ENCODE results near the gene COMP. TPM values are rescaled to one million over a fixed set of nuclear protein-coding genes. Genes with fewer than 3 reads are reported as not detected.

The COMP gene
- total and polyA plus RNA-seq, 10 of the 15 experiments (the other 5 are each of a cell fraction or from before 2014, with no cell fraction given), result 0.17 TPM; not detected in 9

- ATAC-seq (no peak), DNase-seq (ENCODE audit: low read depth, low spot score) (no peak), FAIRE-seq (no peak)
- Histone ChIP-seq H3K4me3 (no peak overlapping the region), H3K36me3 (ENCODE audit: control insufficient read depth in 2 of 2, insufficient read depth in 2 of 2, low read length in 1 of 2) (no peaks in the 10 kb centered on the region), H3K27me3 (replicated peaks in 1 of 2; ENCODE audit: control insufficient read depth in 2 of 2, insufficient read depth in 2 of 2, low read length in 1 of 2) (no peaks in the 10 kb centered on the region), H3K4me2 (ENCODE audit: control insufficient read depth, insufficient read depth) (no peak overlapping the region), H3K9ac (ENCODE audit: control insufficient read depth, insufficient read depth, low read length) (no peak overlapping the region), H3K79me2 (ENCODE audit: control insufficient read depth, insufficient read depth, low read length) (no peaks in the 10 kb centered on the region), H3K4me1 (ENCODE audit: control insufficient read depth, insufficient read depth, low read length) (no peaks in the 10 kb centered on the region), H3K9me3 (replicated peaks; ENCODE audit: control insufficient read depth, insufficient read depth, low read length) (no peaks in the 10 kb centered on the region), H4K20me1 (ENCODE audit: control insufficient read depth, insufficient read depth) (no peaks in the 10 kb centered on the region), H3K27ac (ENCODE audit: control insufficient read depth, insufficient read depth) (no peak overlapping the region), H2AFZ (ENCODE audit: control insufficient read depth, low read depth, low read length) (no peak overlapping the region)
- intact Hi-C loops (cut with micrococcal nuclease; ENCODE audit: unreplicated experiment), result no loop called here
- ChIA-PET POLR2A (no interaction called here), CTCF (interaction anchor here (1.5 kb wide), 1 partner anchor 39 kb away, joined by 3 read pairs; no protein-coding TSS in a partner anchor), RAD21 (ENCODE audit: unreplicated experiment) (no interaction called here), SMC1A (ENCODE audit: uncharacterized antibody, unreplicated experiment) (no interaction called here)
- no TSS peak for BruUV-seq (replicated peaks)
- in situ Hi-C loops (cut with MboI), result no loop called here
- WGBS (ENCODE audit: insufficient coverage, insufficient replicate concordance, low lambda C conversion rate, missing lambda C conversion rate), result 76% methylated on average over 5 of the region's 5 CpGs
- TF ChIP-seq GABPA (IDR thresholded peaks at IDR 0.05; ENCODE audit: low read depth) (no peak), MYC (IDR thresholded peaks at IDR 0.05; ENCODE audit: insufficient read depth, insufficient read length, insufficient replicate concordance, low read length, severe bottlenecking) (no peak), SPI1 (IDR thresholded peaks at IDR 0.05; ENCODE audit: borderline replicate concordance, insufficient read depth, low read depth, low read length) (no peak), STAT3 (IDR thresholded peaks at IDR 0.05; ENCODE audit: low read depth, low read length) (no peak), ESRRA (IDR thresholded peaks at IDR 0.05; ENCODE audit: low read length) (no peak), SUPT20H (IDR thresholded peaks at IDR 0.05; ENCODE audit: borderline replicate concordance, control insufficient read depth, low read depth, low read length) (no peak), CBX3 (IDR thresholded peaks at IDR 0.05; ENCODE audit: borderline replicate concordance, low read depth) (no peak), RB1 (IDR thresholded peaks at IDR 0.05; ENCODE audit: borderline replicate concordance) (no peak), HDGF (IDR thresholded peaks at IDR 0.05) (no peak), CHD2 (IDR thresholded peaks at IDR 0.05; ENCODE audit: borderline replicate concordance, low read depth, low read length) (no peak), CEBPB (IDR thresholded peaks at IDR 0.05; ENCODE audit: borderline replicate concordance in 1 of 2, low read depth in 2 of 2, low read length in 2 of 2) (no peak), TCF12 (IDR thresholded peaks at IDR 0.05; ENCODE audit: low read depth, low read length) (no peak), ZNF274 (IDR thresholded peaks at IDR 0.05; ENCODE audit: insufficient read depth, insufficient read length) (no peak), CREB1 (IDR thresholded peaks at IDR 0.05; ENCODE audit: low read depth) (no peak), RCOR1 (conservative IDR thresholded peaks at IDR 0.05; ENCODE audit: low read depth, low read length) (no peak)
- TF ChIP-seq, protein P1, sequence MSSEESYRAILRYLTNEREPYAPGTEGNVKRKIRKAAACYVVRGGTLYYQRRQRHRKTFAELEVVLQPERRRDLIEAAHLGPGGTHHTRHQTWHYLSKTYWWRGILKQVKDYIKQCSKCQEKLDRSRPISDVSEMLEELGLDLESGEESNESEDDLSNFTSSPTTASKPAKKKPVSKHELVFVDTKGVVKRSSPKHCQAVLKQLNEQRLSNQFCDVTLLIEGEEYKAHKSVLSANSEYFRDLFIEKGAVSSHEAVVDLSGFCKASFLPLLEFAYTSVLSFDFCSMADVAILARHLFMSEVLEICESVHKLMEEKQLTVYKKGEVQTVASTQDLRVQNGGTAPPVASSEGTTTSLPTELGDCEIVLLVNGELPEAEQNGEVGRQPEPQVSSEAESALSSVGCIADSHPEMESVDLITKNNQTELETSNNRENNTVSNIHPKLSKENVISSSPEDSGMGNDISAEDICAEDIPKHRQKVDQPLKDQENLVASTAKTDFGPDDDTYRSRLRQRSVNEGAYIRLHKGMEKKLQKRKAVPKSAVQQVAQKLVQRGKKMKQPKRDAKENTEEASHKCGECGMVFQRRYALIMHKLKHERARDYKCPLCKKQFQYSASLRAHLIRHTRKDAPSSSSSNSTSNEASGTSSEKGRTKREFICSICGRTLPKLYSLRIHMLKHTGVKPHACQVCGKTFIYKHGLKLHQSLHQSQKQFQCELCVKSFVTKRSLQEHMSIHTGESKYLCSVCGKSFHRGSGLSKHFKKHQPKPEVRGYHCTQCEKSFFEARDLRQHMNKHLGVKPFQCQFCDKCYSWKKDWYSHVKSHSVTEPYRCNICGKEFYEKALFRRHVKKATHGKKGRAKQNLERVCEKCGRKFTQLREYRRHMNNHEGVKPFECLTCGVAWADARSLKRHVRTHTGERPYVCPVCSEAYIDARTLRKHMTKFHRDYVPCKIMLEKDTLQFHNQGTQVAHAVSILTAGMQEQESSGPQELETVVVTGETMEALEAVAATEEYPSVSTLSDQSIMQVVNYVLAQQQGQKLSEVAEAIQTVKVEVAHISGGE (CRISPR knock-in tag; IDR thresholded peaks at IDR 0.05), result no peak
- TF ChIP-seq, protein P2, sequence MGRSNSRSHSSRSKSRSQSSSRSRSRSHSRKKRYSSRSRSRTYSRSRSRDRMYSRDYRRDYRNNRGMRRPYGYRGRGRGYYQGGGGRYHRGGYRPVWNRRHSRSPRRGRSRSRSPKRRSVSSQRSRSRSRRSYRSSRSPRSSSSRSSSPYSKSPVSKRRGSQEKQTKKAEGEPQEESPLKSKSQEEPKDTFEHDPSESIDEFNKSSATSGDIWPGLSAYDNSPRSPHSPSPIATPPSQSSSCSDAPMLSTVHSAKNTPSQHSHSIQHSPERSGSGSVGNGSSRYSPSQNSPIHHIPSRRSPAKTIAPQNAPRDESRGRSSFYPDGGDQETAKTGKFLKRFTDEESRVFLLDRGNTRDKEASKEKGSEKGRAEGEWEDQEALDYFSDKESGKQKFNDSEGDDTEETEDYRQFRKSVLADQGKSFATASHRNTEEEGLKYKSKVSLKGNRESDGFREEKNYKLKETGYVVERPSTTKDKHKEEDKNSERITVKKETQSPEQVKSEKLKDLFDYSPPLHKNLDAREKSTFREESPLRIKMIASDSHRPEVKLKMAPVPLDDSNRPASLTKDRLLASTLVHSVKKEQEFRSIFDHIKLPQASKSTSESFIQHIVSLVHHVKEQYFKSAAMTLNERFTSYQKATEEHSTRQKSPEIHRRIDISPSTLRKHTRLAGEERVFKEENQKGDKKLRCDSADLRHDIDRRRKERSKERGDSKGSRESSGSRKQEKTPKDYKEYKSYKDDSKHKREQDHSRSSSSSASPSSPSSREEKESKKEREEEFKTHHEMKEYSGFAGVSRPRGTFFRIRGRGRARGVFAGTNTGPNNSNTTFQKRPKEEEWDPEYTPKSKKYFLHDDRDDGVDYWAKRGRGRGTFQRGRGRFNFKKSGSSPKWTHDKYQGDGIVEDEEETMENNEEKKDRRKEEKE (IDR thresholded peaks at IDR 0.05), result no peak
Observed at GRCh38 chr19:18745931-18746330, 45.2 kb downstream of the COMP start.

Measured in GM12878 (cell line).